Endothelial cell of umbilical vein (primary cell): Measurements from ENCODE around the gene CEP128. TPM values are rescaled to one million over a fixed set of nuclear protein-coding genes. Genes with fewer than 3 reads are reported as not detected.

Experiments
- BruUV-seq: library from RNA; stranded (reverse); fragments of 400-500 nt; replicated peaks from 2 replicates; lab custom pipeline; 2021; lab: Mats Ljungman, UMichigan
- CTCF ChIA-PET: fragments of 300-600, 350-600 bp; sonication (Branson Sonifier 250); formaldehyde crosslinking; loops from one replicate; lab custom pipeline; 2021; ENCODE audit warnings: antibody characterized with exemption, inconsistent platforms; lab: Charles Lee
- POLR2A ChIA-PET: fragments of 300-600, 350-600 bp; sonication (Branson Sonifier 250); formaldehyde crosslinking; loops from one replicate; lab custom pipeline; 2021; ENCODE audit warnings: antibody characterized with exemption, inconsistent platforms; lab: Charles Lee
- DNase-seq: peaks from one replicate; pipeline ENCODE4 v3.0.0-alpha.2; 2011; ENCODE audit warnings: low read depth, low spot score
- FAIRE-seq: peaks from 2 replicates; lab custom pipeline; 2011; peaks lifted over from hg19 to GRCh38; lab: Jason Lieb, UNC
- H2AFZ ChIP-seq: 2 replicates; pipeline ENCODE4 v1.6.0; 2012; ENCODE audit warnings: low read depth, low read length, control low read depth, inconsistent platforms
- H3K27ac ChIP-seq: 2 replicates; pipeline ENCODE4 v1.5.1; 2011; ENCODE audit warnings: low read depth, mild to moderate bottlenecking, control low read depth, low read length, moderate library complexity; ENCODE audit not compliant: insufficient read depth
- H3K27me3 ChIP-seq, 2 experiments: 2 replicates each; pipeline versions ENCODE4 v1.6.0 to v1.6.1; 2011; ENCODE audit warnings: low read length in 2 of 2, mixed read lengths in 1 of 2; ENCODE audit not compliant: control insufficient read depth in 2 of 2, insufficient read depth in 2 of 2
- H3K36me3 ChIP-seq, 2 experiments: 2 replicates in 1 of 2; 3 replicates in 1 of 2; pipeline ENCODE4 v1.5.1; 2011; ENCODE audit warnings: low read length in 2 of 2, mild to moderate bottlenecking in 1 of 2, moderate library complexity in 1 of 2; ENCODE audit not compliant: control insufficient read depth in 2 of 2, insufficient read depth in 2 of 2; ENCODE audit errors: extremely low read depth in 1 of 2
- H3K4me1 ChIP-seq: 3 replicates; pipeline ENCODE4 v1.5.1; 2011; ENCODE audit warnings: mild to moderate bottlenecking, low read length; ENCODE audit not compliant: control insufficient read depth, insufficient read depth; ENCODE audit errors: extremely low read depth
- H3K4me2 ChIP-seq: 2 replicates; pipeline ENCODE4 v1.6.1; 2011; ENCODE audit warnings: low read length, control low read depth, mixed read lengths; ENCODE audit not compliant: insufficient read depth
- H3K4me3 ChIP-seq, 3 experiments: fragments of 200-600 bp in 1 of 3; sonication (generic), shearing (Covaris generic) in 1 of 3; replicated peaks in 1 of 3; 2 replicates each; pipeline ENCODE4 v1.5.1; 2011 to 2016; ENCODE audit warnings: control low read depth in 3 of 3, low read length in 3 of 3, mild to moderate bottlenecking in 2 of 3, inconsistent platforms in 1 of 3, low read depth in 1 of 3, moderate library complexity in 1 of 3; ENCODE audit not compliant: insufficient read depth in 1 of 3
- H3K79me2 ChIP-seq: 2 replicates; pipeline ENCODE4 v1.6.0; 2012; ENCODE audit warnings: low read length, inconsistent platforms; ENCODE audit not compliant: control insufficient read depth, insufficient read depth
- H3K9ac ChIP-seq: replicated peaks from 2 replicates; pipeline ENCODE3; 2011; ENCODE audit warnings: low read length, control low read depth; ENCODE audit not compliant: insufficient read depth; ENCODE audit errors: extremely low read depth
- H3K9me1 ChIP-seq: replicated peaks from 3 replicates; pipeline ENCODE4 v1.6.0; 2011; ENCODE audit warnings: mild to moderate bottlenecking, low read length; ENCODE audit not compliant: control insufficient read depth, insufficient read depth; ENCODE audit errors: extremely low read depth
- H3K9me3 ChIP-seq: replicated peaks from 2 replicates; pipeline ENCODE4 v1.5.1; 2012; ENCODE audit warnings: low read length, inconsistent platforms; ENCODE audit not compliant: control insufficient read depth, insufficient read depth
- H4K20me1 ChIP-seq: replicated peaks from 2 replicates; pipeline ENCODE3; 2011; ENCODE audit warnings: mild to moderate bottlenecking, low read length; ENCODE audit not compliant: control insufficient read depth, insufficient read depth; ENCODE audit errors: extremely low read depth
- EZH2 ChIP-seq: IDR thresholded peaks from 2 replicates; pipeline ENCODE4 v1.6.1; 2012; ENCODE audit warnings: borderline replicate concordance, low read depth, mild to moderate bottlenecking, moderate library complexity, low read length, inconsistent platforms; ENCODE audit not compliant: severe bottlenecking
- FOS ChIP-seq: IDR thresholded peaks from 2 replicates; pipeline ENCODE4 v1.6.1; 2011; ENCODE audit warnings: mild to moderate bottlenecking, low read length, moderate library complexity, borderline replicate concordance; ENCODE audit not compliant: insufficient read depth
- GATA2 ChIP-seq: IDR thresholded peaks from 2 replicates; pipeline ENCODE4 v1.7.0; 2011; ENCODE audit warnings: low read depth, mild to moderate bottlenecking, moderate library complexity, mixed read lengths, low read length; ENCODE audit not compliant: insufficient read length, insufficient read depth
- JUN ChIP-seq: IDR thresholded peaks from 2 replicates; pipeline ENCODE4 v1.6.1; 2011; ENCODE audit warnings: borderline replicate concordance, low read depth; ENCODE audit not compliant: insufficient read length, insufficient read depth
- MYC ChIP-seq: IDR thresholded peaks from one replicate; pipeline ENCODE4 v1.6.1; 2011; ENCODE audit warnings: mild to moderate bottlenecking, low read depth, low read length
- POLR2A ChIP-seq: IDR thresholded peaks from 2 replicates; pipeline ENCODE4 v1.6.1; 2012; ENCODE audit warnings: low read depth, mild to moderate bottlenecking, control low read depth, low read length
- POLR2AphosphoS5 ChIP-seq: IDR thresholded peaks from 2 replicates; pipeline ENCODE4 v1.6.1; 2012; ENCODE audit warnings: low read depth, mild to moderate bottlenecking, control low read depth, low read length, moderate library complexity; ENCODE audit not compliant: insufficient read depth
- dilution Hi-C: fragments of 300-500 bp; cut with MboI; formaldehyde crosslinking; loops from one replicate; pipeline ENCODE4 v1.15.0; 2019; ENCODE audit warnings: low sequenced_read_pairs; ENCODE audit not compliant: extremely low pct_ligation_motif_present
- intact Hi-C: fragments of 100-400 bp; cut with micrococcal nuclease; formaldehyde crosslinking; loops from one replicate; pipeline ENCODE4 v1.10.0; 2022
- polyA plus RNA-seq, 4 experiments: library from polyadenylated mRNA; depleted of rRNA in 3 of 4; stranded (reverse) in 3 of 4; unstranded in 1 of 4; fragments of >200 nt; gene quantifications; 2 replicates each; pipeline versions ENCODE4 v1.2.1 to v1.2.3, GENCODE V29; 2011 to 2012; ENCODE audit warnings: missing spikeins in 1 of 4
- total RNA-seq: library from RNA; stranded (reverse); gene quantifications from 2 replicates; pipeline ENCODE4 v1.2.3, GENCODE V29; 2021
- TF ChIP-seq, protein P1 (sequence below): IDR thresholded peaks from 2 replicates; pipeline ENCODE4 v1.6.1; 2011; ENCODE audit not compliant: insufficient read depth, insufficient read length
- TF ChIP-seq, protein P2 (sequence below), 2 donors: IDR thresholded peaks; 1 replicate in 1 of 2; 2 replicates in 1 of 2; pipeline ENCODE4 v1.5.1; 2011; ENCODE audit warnings: low read length in 2 of 2, mild to moderate bottlenecking in 2 of 2, moderate library complexity in 2 of 2, control low read depth in 1 of 2, inconsistent platforms in 1 of 2, low read depth in 1 of 2; ENCODE audit not compliant: insufficient read depth in 1 of 2; ENCODE audit errors: extremely low read depth in 1 of 2

CEP128 gene
- total and polyA plus RNA-seq, 2 donors (not counting 3 experiments of a cell fraction or from before 2014, with no cell fraction given), result 0.91 to 23.7 TPM

DNA sequence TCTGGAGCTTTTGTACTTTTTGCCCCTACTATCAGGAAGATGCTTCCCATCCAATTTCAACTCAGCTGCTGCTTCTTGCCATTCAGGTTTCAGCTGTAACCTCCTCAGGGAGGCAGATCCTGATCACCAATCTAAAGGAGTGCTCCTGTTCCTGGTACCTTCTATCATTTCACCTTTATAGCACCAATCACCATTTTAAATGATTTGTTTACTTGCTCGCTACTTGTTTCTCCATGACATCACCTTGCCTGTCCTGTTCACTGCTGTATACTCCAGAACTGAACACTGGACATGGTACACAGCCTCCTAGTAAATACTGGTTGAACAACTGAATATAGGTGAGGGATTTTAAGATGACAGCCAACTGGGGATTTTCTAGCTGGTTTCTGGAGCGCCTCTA, 443.0 kb downstream of the CEP128 start:
- Histone ChIP-seq H3K9me3 (no peaks in the 10 kb centered on the region), H3K36me3 (no peaks in the 10 kb centered on the region), H3K27me3 (no peaks in the 10 kb centered on the region), H3K9ac (no peak overlapping the region), H3K9me1 (no peaks in the 10 kb centered on the region), H3K27ac (no peak overlapping the region), H3K4me3 (no peak overlapping the region), H3K79me2 (no peaks in the 10 kb centered on the region), H4K20me1 (no peaks in the 10 kb centered on the region), H2AFZ (no peak overlapping the region), H3K4me1 (no peaks in the 10 kb centered on the region), H3K4me2 (no peak overlapping the region)
- POLR2A ChIA-PET, result no interaction called here
- no peak for TF ChIP-seq POLR2A
- TF ChIP-seq MYC, result no peak
- no peak for TF ChIP-seq POLR2AphosphoS5
- TF ChIP-seq FOS, result no peak
- TF ChIP-seq GATA2, result no peak
- TF ChIP-seq, protein P1, sequence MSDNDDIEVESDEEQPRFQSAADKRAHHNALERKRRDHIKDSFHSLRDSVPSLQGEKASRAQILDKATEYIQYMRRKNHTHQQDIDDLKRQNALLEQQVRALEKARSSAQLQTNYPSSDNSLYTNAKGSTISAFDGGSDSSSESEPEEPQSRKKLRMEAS, result no peak
- CTCF ChIA-PET, result interaction anchor here (1.2 kb wide), 1 partner anchor 87 kb away, joined by 3 read pairs; no protein-coding TSS in a partner anchor
- FAIRE-seq (no peak), DNase-seq (no peak)
- BruUV-seq, result no TSS peak
- intact Hi-C loops, result no loop called here
- dilution Hi-C loops, result no loop called here

DNA sequence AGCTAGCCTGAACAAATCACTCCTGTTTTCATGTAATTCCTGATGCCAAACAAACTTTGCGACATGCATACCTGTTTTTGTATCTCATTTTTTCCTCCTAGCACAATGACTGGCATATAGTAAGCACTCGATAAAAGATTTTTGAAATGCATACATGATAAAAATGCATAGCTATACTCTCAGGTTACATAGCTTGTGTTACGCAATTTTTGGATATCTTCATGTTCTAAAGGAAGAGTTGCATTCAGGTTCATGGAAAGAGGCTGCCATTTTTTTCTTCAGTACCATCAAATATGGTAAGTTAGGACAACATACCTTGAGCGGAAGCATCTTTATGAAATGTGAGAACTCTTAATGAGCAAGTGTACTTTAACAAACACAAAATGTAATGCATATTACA, 445.4 kb downstream of the CEP128 start:
- no peaks in the 10 kb centered on the region for H4K20me1 ChIP-seq
- TF ChIP-seq POLR2AphosphoS5, result no peak
- no peak for TF ChIP-seq POLR2A
- TF ChIP-seq, protein P1, result no peak
- no peak for TF ChIP-seq MYC
- TF ChIP-seq, protein P2, sequence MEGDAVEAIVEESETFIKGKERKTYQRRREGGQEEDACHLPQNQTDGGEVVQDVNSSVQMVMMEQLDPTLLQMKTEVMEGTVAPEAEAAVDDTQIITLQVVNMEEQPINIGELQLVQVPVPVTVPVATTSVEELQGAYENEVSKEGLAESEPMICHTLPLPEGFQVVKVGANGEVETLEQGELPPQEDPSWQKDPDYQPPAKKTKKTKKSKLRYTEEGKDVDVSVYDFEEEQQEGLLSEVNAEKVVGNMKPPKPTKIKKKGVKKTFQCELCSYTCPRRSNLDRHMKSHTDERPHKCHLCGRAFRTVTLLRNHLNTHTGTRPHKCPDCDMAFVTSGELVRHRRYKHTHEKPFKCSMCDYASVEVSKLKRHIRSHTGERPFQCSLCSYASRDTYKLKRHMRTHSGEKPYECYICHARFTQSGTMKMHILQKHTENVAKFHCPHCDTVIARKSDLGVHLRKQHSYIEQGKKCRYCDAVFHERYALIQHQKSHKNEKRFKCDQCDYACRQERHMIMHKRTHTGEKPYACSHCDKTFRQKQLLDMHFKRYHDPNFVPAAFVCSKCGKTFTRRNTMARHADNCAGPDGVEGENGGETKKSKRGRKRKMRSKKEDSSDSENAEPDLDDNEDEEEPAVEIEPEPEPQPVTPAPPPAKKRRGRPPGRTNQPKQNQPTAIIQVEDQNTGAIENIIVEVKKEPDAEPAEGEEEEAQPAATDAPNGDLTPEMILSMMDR (IDR thresholded peaks at IDR 0.05; ENCODE audit: extremely low read depth in 1 of 2, insufficient read depth in 1 of 2, low read depth in 1 of 2, low read length in 2 of 2), result no peak
- no peak for TF ChIP-seq JUN
- TF ChIP-seq GATA2, result no peak
- TF ChIP-seq EZH2, result no peak
- TF ChIP-seq FOS, result no peak
- no peak overlapping the region for H3K4me2 ChIP-seq
- no peaks in the 10 kb centered on the region for H3K79me2 ChIP-seq
- CTCF ChIA-PET, result no interaction called here
- no peaks in the 10 kb centered on the region for H3K9me3 ChIP-seq
- H3K36me3 ChIP-seq, result no peaks in the 10 kb centered on the region
- H3K9me1 ChIP-seq, result no peaks in the 10 kb centered on the region
- DNase-seq (no peak), FAIRE-seq (no peak)
- no peak overlapping the region for H3K9ac ChIP-seq
- POLR2A ChIA-PET, result no interaction called here
- no peak overlapping the region for H3K4me3 ChIP-seq
- no peaks in the 10 kb centered on the region for H3K4me1 ChIP-seq
- no peaks in the 10 kb centered on the region for H3K27me3 ChIP-seq
- intact Hi-C loops, result no loop called here
- no peak overlapping the region for H3K27ac ChIP-seq
- no peak overlapping the region for H2AFZ ChIP-seq
- dilution Hi-C loops, result no loop called here
- BruUV-seq, result no TSS peak
